Ectodermal cell (in vitro differentiated cells): ENCODE results near the gene INPP5E.
A peak's percentile ranks its signal among the peaks of the same experiment; 100 is the strongest.
"Not testable (repeated sequence)": the region's sequence is repeated elsewhere in the genome, so short reads cannot be mapped to it uniquely, and the experiment has no call there.

Source experiments
- H3K27ac ChIP-seq: 2 replicates; pipeline ENCODE4 v1.7.0; 2013; ENCODE audit warnings: mild to moderate bottlenecking, low read depth, low read length; ENCODE audit not compliant: insufficient read depth, poor library complexity, severe bottlenecking
- H3K27me3 ChIP-seq: 2 replicates; pipeline ENCODE4 v1.7.0; 2013; ENCODE audit warnings: mild to moderate bottlenecking, low read length; ENCODE audit not compliant: insufficient read depth, control insufficient read depth, poor library complexity, severe bottlenecking
- H3K36me3 ChIP-seq: one replicate; pipeline ENCODE4 v1.7.0; 2013; ENCODE audit warnings: low read length; ENCODE audit not compliant: control insufficient read depth, insufficient read depth
- H3K4me1 ChIP-seq: one replicate; pipeline ENCODE4 v1.7.0; 2013; ENCODE audit warnings: low read length; ENCODE audit not compliant: control insufficient read depth, insufficient read depth
- H3K4me3 ChIP-seq: 2 replicates; pipeline ENCODE4 v1.7.0; 2013; ENCODE audit warnings: low read depth, low read length, control low read depth; ENCODE audit not compliant: insufficient read depth
- H3K9me3 ChIP-seq: 2 replicates; pipeline ENCODE4 v1.7.0; 2013; ENCODE audit warnings: mild to moderate bottlenecking, low read length, moderate library complexity; ENCODE audit not compliant: control insufficient read depth
- WGBS, 2 experiments: methylation state at CpG; one replicate each; pipeline ENCODE4 v1.1.7; 2013; ENCODE audit warnings: missing lambda C conversion rate in 2 of 2; 5-methylcytosine and 5-hydroxymethylcytosine counted together

Gene INPP5E

GRCh38 chr9:136418182-136419091 lies 21.2 kb downstream of the INPP5E start:
- Histone ChIP-seq H3K36me3 (peaks cover 62% of the 10 kb centered on the region), H3K27me3 (no peaks in the 10 kb centered on the region), H3K9me3 (no peaks in the 10 kb centered on the region), H3K4me3 (no peak overlapping the region), H3K4me1 (no peaks in the 10 kb centered on the region), H3K27ac (no peak overlapping the region)
- 94% methylated on average over 48 of the region's 48 CpGs for WGBS, 2 experiments

GRCh38 chr9:136416914-136417313 lies 22.7 kb downstream of the INPP5E start:
- H3K4me1 ChIP-seq = peaks cover under 1% of the 10 kb centered on the region
- WGBS, 2 experiments = 94 to 97% methylated on average over 19 of the region's 19 CpGs

DNA sequence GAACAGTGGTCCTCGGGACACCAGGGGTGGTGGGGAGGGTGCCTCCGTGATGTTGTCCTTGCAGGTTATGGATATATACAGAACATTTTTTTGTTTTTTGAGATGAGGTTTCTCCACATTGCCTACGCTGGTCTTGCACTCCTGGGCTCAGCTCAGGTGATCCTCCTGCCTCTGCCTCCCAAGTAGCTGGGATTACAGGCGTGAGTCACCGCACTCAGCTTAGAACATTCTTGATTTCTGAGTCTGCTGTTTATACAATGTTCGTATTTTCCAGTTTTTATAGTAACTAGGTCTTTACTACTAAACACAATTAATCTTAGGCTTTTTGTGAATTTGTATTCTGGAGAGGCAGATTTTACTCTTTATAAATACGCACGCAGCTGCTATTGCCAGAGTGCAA lies 23.2 kb downstream of the INPP5E start:
- Histone ChIP-seq H3K27ac (no peak overlapping the region), H3K9me3 (no peaks in the 10 kb centered on the region), H3K4me1 (peaks cover 5% of the 10 kb centered on the region), H3K4me3 (no peak overlapping the region), H3K36me3 (peaks cover 56% of the 10 kb centered on the region), H3K27me3 (no peaks in the 10 kb centered on the region)
- WGBS, 2 experiments = 95 to 99% methylated on average over 7 to 8 of the region's 8 CpGs

More at GRCh38 chr9:136416914-136417313, 22.7 kb downstream of the INPP5E start:
- Histone ChIP-seq H3K27ac (no peak overlapping the region), H3K4me3 (no peak overlapping the region), H3K27me3 (no peaks in the 10 kb centered on the region), H3K36me3 (peaks cover 61% of the 10 kb centered on the region), H3K9me3 (no peaks in the 10 kb centered on the region)

GRCh38 chr9:136412962-136413361 lies 26.7 kb downstream of the INPP5E start:
- Histone ChIP-seq H3K36me3 (peaks cover 35% of the 10 kb centered on the region), H3K4me3 (no peak overlapping the region), H3K4me1 (peaks cover 13% of the 10 kb centered on the region), H3K9me3 (no peaks in the 10 kb centered on the region), H3K27me3 (no peaks in the 10 kb centered on the region), H3K27ac (no peak overlapping the region)
- WGBS, 2 experiments = 94 to 96% methylated on average over 9 of the region's 9 CpGs

- H3K4me1 ChIP-seq = peaks cover 13% of the 10 kb centered on the region
- H3K27ac ChIP-seq = no peak overlapping the region
- H3K9me3 ChIP-seq = no peaks in the 10 kb centered on the region
- peaks cover 31% of the 10 kb centered on the region for H3K36me3 ChIP-seq
- WGBS, 2 experiments = 78 to 82% methylated on average over 4 of the region's 4 CpGs
- H3K27me3 ChIP-seq = no peaks in the 10 kb centered on the region
- H3K4me3 ChIP-seq = peak overlapping the region; percentile 95
These were observed 28.3 kb downstream of the INPP5E start for GRCh38 chr9:136411378-136411777.

DNA sequence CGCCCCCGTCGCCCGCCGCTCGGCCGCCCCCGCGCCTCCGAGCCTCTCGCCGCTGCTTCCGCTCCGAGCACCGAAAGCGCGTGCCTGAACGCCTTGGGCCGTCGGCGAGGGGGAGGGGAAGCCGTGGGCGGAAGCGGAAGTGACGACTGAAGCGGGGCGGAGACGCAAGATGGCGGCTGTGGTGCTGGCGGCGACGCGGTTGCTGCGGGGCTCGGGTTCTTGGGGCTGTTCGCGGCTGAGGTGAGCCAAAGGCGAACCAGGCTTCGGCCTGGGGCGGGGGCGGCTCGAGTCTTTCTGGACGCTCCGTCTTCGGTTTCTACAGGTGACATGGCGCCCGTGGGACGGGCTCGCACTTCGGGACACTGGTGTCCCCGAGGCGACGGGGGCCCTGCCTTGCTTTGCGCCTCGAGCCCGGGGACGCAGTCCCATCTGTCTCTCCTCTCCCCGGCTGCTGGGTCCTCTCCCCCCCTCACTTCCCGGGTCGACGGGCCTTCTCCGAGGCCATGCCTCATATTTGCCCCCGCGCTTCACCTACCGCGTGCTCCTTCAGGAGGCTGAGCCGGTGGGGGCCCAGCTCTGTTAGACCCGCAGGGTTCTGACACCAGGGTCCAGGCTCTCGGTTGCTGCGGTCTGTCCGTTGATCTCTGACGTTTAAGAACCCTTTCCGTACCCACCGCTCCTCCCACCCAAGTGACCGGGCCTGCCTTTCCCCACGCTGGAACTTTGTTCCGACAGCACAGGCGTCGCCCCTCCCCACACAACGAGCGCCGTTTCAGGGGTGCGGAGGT lies 29.0 kb downstream of the INPP5E start, which contains the start of the genes ENTR1 and PMPCA:
Gene ENTR1, minus strand, starts transcription at position 115 of the 788 bp plus-strand sequence. CDS start 217 bp downstream, outside the sequence.
Gene PMPCA, plus strand, starts transcription at position 159 of the 788 bp plus-strand sequence. Its CDS starts 11 bp downstream, at position 170.
- peaks cover 13% of the 10 kb centered on the region for H3K4me1 ChIP-seq
- no peaks in the 10 kb centered on the region for H3K9me3 ChIP-seq
- H3K4me3 ChIP-seq = peak within 1 kb of the TSS; percentile 95
- H3K36me3 ChIP-seq = peaks cover 25% of the 10 kb centered on the region
- WGBS, 2 experiments = 0 to 1% methylated on average over 83 of the region's 83 CpGs
- peak within 1 kb of the TSS; percentile 83 for H3K27ac ChIP-seq
- no peaks in the 10 kb centered on the region for H3K27me3 ChIP-seq

GRCh38 chr9:136409557-136410455 lies 29.8 kb downstream of the INPP5E start:
- Histone ChIP-seq H3K4me1 (peaks cover 13% of the 10 kb centered on the region), H3K27ac (no peak overlapping the region), H3K36me3 (peaks cover 21% of the 10 kb centered on the region), H3K27me3 (no peaks in the 10 kb centered on the region), H3K9me3 (no peaks in the 10 kb centered on the region), H3K4me3 (peak overlapping the region; percentile 95)
- WGBS, 2 experiments = 13% methylated on average over 71 of the region's 71 CpGs

- Histone ChIP-seq H3K27ac (no peak overlapping the region), H3K36me3 (peaks cover 27% of the 10 kb centered on the region), H3K4me3 (no peak overlapping the region)
These were observed 31.7 kb downstream of the INPP5E start for GRCh38 chr9:136407911-136408310.

GRCh38 chr9:136407061-136407460 lies 32.6 kb downstream of the INPP5E start:
- not testable (repeated sequence) for H3K27me3 ChIP-seq, H3K9me3 ChIP-seq, H3K27ac ChIP-seq, H3K4me3 ChIP-seq
- Histone ChIP-seq H3K36me3 (peaks cover 23% of the 10 kb centered on the region), H3K4me1 (peaks cover 13% of the 10 kb centered on the region)
- WGBS, 2 experiments = 95 to 97% methylated on average over 28 of the region's 28 CpGs

More at GRCh38 chr9:136407911-136408310, 31.7 kb downstream of the INPP5E start:
- Histone ChIP-seq H3K4me1 (peaks cover 13% of the 10 kb centered on the region), H3K27me3 (no peaks in the 10 kb centered on the region), H3K9me3 (no peaks in the 10 kb centered on the region)
- WGBS, 2 experiments = 94% methylated on average over 7 of the region's 7 CpGs
